Activated B cell treated with CpG ODN at 0.5 μM for 24 hours (primary cell): ENCODE measurements around the gene TTPAL. TPM values are rescaled to one million over a fixed set of nuclear protein-coding genes. Genes with fewer than 3 reads are reported as not detected.
A peak's percentile ranks its signal among the peaks of the same experiment; 100 is the strongest.

Experiments used
- ATAC-seq: fragments of 200-7000 bp; cut with Tn5 transposase; one replicate; pipeline ENCODE4 v1.10.0; 2021; ENCODE audit warnings: low read depth, mild to moderate bottlenecking, moderate library complexity
- CTCF ChIA-PET: fragments of 350-600 bp; sonication (Branson Sonifier 250); formaldehyde crosslinking; loops from one replicate; lab custom pipeline; 2021; ENCODE audit warnings: antibody characterized with exemption; lab: Charles Lee
- POLR2A ChIA-PET: fragments of 350-600 bp; sonication (Branson Sonifier 250); formaldehyde crosslinking; loops from one replicate; lab custom pipeline; 2021; ENCODE audit warnings: antibody characterized with exemption; lab: Charles Lee
- DNase-seq: peaks from one replicate; pipeline ENCODE4 v3.0.0; 2022
- H3K27ac Mint-ChIP-seq: one replicate; pipeline ENCODE4 v1.8.0; 2020; ENCODE audit warnings: mixed read lengths
- H3K27me3 Mint-ChIP-seq: one replicate; pipeline ENCODE4 v1.8.0; 2021; ENCODE audit warnings: mixed read lengths
- H3K36me3 Mint-ChIP-seq: one replicate; pipeline ENCODE4 v1.8.0; 2021; ENCODE audit warnings: low read depth, mixed read lengths
- H3K4me1 Mint-ChIP-seq: one replicate; pipeline ENCODE4 v1.8.0; 2021; ENCODE audit warnings: mixed read lengths
- H3K4me3 Mint-ChIP-seq: one replicate; pipeline ENCODE4 v1.8.0; 2020; ENCODE audit warnings: mild to moderate bottlenecking, mixed read lengths
- H3K9me3 Mint-ChIP-seq: one replicate; pipeline ENCODE4 v1.8.0; 2020; ENCODE audit warnings: mixed read lengths
- intact Hi-C: fragments of 100-400 bp; cut with micrococcal nuclease; formaldehyde crosslinking; loops from one replicate; pipeline ENCODE4 v1.15.1; 2024
- total RNA-seq: library from RNA; stranded (reverse); gene quantifications from 2 replicates; pipeline ENCODE4 v1.2.3, GENCODE V29; 2022
- TF ChIP-seq, protein P1 (sequence below): fragments of 200-600 bp; IDR thresholded peaks from one replicate; pipeline ENCODE4 v1.8.0; 2022; ENCODE audit warnings: antibody characterized with exemption, mild to moderate bottlenecking

Gene TTPAL
- total RNA-seq, 1 donor from 2014 or later, result 27.5 TPM

GRCh38 chr20:44489931-44490330 lies 14.3 kb downstream of the TTPAL start:
- TF ChIP-seq, protein P1, sequence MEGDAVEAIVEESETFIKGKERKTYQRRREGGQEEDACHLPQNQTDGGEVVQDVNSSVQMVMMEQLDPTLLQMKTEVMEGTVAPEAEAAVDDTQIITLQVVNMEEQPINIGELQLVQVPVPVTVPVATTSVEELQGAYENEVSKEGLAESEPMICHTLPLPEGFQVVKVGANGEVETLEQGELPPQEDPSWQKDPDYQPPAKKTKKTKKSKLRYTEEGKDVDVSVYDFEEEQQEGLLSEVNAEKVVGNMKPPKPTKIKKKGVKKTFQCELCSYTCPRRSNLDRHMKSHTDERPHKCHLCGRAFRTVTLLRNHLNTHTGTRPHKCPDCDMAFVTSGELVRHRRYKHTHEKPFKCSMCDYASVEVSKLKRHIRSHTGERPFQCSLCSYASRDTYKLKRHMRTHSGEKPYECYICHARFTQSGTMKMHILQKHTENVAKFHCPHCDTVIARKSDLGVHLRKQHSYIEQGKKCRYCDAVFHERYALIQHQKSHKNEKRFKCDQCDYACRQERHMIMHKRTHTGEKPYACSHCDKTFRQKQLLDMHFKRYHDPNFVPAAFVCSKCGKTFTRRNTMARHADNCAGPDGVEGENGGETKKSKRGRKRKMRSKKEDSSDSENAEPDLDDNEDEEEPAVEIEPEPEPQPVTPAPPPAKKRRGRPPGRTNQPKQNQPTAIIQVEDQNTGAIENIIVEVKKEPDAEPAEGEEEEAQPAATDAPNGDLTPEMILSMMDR, result no peak
- ChIA-PET POLR2A (interaction anchor here (1.3 kb wide), 1 partner anchor 14 kb away, joined by 4 read pairs; the partner anchor contains the start of gene TTPAL), CTCF (no interaction called here)
- H3K27ac Mint-ChIP-seq, result no peak overlapping the region
- H3K4me3 Mint-ChIP-seq, result no peak overlapping the region
- DNase-seq (no peak), ATAC-seq (no peak)
- peaks cover 7% of the 10 kb centered on the region for H3K4me1 Mint-ChIP-seq
- intact Hi-C loops, result no loop called here
- H3K27me3 Mint-ChIP-seq, result no peaks in the 10 kb centered on the region
- peaks cover 88% of the 10 kb centered on the region for H3K36me3 Mint-ChIP-seq
- no peaks in the 10 kb centered on the region for H3K9me3 Mint-ChIP-seq

DNA sequence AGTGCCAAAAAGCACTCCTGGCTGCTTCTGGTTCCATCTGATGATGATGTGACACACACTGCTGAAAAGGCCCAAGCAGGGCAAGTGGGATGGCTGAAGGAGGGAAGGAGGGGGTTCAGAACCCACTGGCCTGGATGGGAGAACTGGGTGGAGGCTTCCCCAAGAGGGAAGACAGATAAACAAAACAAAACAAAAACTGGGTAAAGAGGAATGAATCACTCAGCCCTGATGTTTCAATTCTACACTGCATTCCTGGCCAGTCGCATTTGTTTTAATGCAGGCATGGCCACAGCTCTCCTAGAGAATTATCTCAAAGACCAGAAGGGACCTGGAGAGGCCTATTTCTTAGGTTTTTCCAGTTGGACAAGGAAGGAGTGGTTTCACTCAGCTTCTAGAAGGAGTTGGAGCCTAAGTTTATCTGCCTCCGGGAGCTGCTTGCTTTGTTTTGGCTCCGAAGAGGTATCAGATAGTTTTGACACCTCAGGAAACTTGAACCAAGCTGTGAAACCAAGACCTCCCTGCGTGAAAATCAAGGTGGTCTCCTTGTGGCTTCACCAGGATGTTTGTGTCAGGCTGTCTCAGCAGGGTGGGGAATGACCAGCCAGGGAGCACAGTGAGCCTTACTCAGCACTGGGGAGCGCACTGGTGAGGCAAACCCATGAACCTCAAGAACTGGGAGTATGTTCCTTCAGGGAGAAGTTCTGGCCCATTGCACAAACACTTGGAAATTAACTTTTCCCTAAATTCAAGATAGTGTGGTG lies 16.1 kb downstream of the TTPAL start:
- ChIA-PET POLR2A (no interaction called here), CTCF (no interaction called here)
- TF ChIP-seq, protein P1, result no peak
- no peak overlapping the region for H3K4me3 Mint-ChIP-seq
- no peaks in the 10 kb centered on the region for H3K9me3 Mint-ChIP-seq
- DNase-seq, result no peak
- H3K27ac Mint-ChIP-seq, result peak overlapping the region; percentile 13
- H3K4me1 Mint-ChIP-seq, result peaks cover 25% of the 10 kb centered on the region
- no peaks in the 10 kb centered on the region for H3K27me3 Mint-ChIP-seq
- ATAC-seq, result no peak
- intact Hi-C loops, result no loop called here
- peaks cover 86% of the 10 kb centered on the region for H3K36me3 Mint-ChIP-seq

DNA sequence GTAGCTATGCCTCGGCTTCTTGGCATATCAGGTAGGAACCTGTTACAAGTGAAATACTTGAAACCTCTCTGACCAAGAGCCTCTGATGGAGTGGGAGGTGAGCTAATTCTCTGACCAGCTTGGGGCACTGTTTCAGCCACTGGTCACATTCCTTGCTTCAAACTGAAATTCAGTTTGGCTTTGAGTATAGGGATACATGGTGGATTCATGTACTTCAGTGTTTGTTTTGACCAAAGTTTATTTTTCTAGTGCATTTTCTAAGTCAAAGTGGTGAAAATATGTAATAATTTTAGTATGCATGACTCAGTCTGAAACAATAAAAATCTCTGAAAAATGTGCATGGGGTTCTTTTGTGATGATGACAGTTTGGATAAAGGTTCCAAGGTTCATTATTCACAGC lies 18.6 kb downstream of the TTPAL start:
- Mint-ChIP-seq H3K27ac (peak overlapping the region; percentile 33), H3K9me3 (no peaks in the 10 kb centered on the region), H3K27me3 (no peaks in the 10 kb centered on the region), H3K4me3 (no peak overlapping the region), H3K4me1 (peaks cover 39% of the 10 kb centered on the region), H3K36me3 (peaks cover 85% of the 10 kb centered on the region)
- intact Hi-C loops, result loop anchor here (2.0 kb wide), 1 partner anchor 15 kb away; no protein-coding TSS in a partner anchor
- ChIA-PET CTCF (no interaction called here), POLR2A (no interaction called here)
- DNase-seq (no peak), ATAC-seq (no peak)
- TF ChIP-seq, protein P1, result no peak

- Mint-ChIP-seq H3K4me1 (peaks cover 39% of the 10 kb centered on the region), H3K9me3 (no peaks in the 10 kb centered on the region), H3K27ac (no peak overlapping the region), H3K4me3 (no peak overlapping the region), H3K27me3 (no peaks in the 10 kb centered on the region), H3K36me3 (peaks cover 85% of the 10 kb centered on the region)
- ChIA-PET POLR2A (no interaction called here), CTCF (no interaction called here)
- TF ChIP-seq, protein P1, result no peak
- DNase-seq (no peak), ATAC-seq (no peak)
- intact Hi-C loops, result loop anchor here (2.0 kb wide), 1 partner anchor 14 kb away; no protein-coding TSS in a partner anchor
These were observed 19.0 kb downstream of the TTPAL start for GRCh38 chr20:44494681-44495080.

- Mint-ChIP-seq H3K36me3 (peaks cover 87% of the 10 kb centered on the region), H3K27me3 (no peaks in the 10 kb centered on the region), H3K9me3 (no peaks in the 10 kb centered on the region), H3K4me3 (no peak overlapping the region), H3K27ac (peak overlapping the region; percentile 64), H3K4me1 (peaks cover 36% of the 10 kb centered on the region)
- intact Hi-C loops, result loop anchor here (2.0 kb wide), 1 partner anchor 14 kb away; no protein-coding TSS in a partner anchor
- CTCF ChIA-PET, result no interaction called here
- POLR2A ChIA-PET, result no interaction called here
- TF ChIP-seq, protein P1, result no peak
- ATAC-seq (no peak), DNase-seq (no peak)
These were observed 19.6 kb downstream of the TTPAL start for GRCh38 chr20:44495257-44495656.
